Astrocyte (in vitro differentiated cells and primary cell): ENCODE results near the gene CEACAM16. TPM values are rescaled to one million over a fixed set of nuclear protein-coding genes. Genes with fewer than 3 reads are reported as not detected.

ENCODE experiments used
- DNase-seq: peaks from one replicate; pipeline ENCODE4 v3.0.0-alpha.2; 2010; ENCODE audit warnings: low read depth
- FAIRE-seq: peaks from 2 replicates; lab custom pipeline; 2011; peaks lifted over from hg19 to GRCh38; lab: Jason Lieb, UNC
- H2AFZ ChIP-seq: 2 replicates; pipeline ENCODE4 v1.6.0; 2012; ENCODE audit warnings: low read depth, low read length, inconsistent platforms
- H3K27ac ChIP-seq: 2 replicates; pipeline ENCODE4 v1.5.1; 2011; ENCODE audit warnings: low read depth, low read length, inconsistent platforms
- H3K27me3 ChIP-seq: 2 replicates; pipeline ENCODE4 v1.6.0; 2011; ENCODE audit warnings: low read length, inconsistent platforms; ENCODE audit not compliant: insufficient read depth
- H3K36me3 ChIP-seq: 2 replicates; pipeline ENCODE4 v1.5.1; 2011; ENCODE audit warnings: low read length, inconsistent platforms; ENCODE audit not compliant: insufficient read depth
- H3K4me1 ChIP-seq: 2 replicates; pipeline ENCODE4 v1.5.1; 2011; ENCODE audit warnings: low read length, inconsistent platforms; ENCODE audit not compliant: insufficient read depth
- H3K4me2 ChIP-seq: 2 replicates; pipeline ENCODE4 v1.6.0; 2012; ENCODE audit warnings: low read length, inconsistent platforms
- H3K4me3 ChIP-seq: 2 replicates; pipeline ENCODE4 v1.5.1; 2011; ENCODE audit warnings: low read depth, mild to moderate bottlenecking, low read length, inconsistent platforms; ENCODE audit not compliant: insufficient read depth
- H3K79me2 ChIP-seq: 2 replicates; pipeline ENCODE4 v1.6.0; 2012; ENCODE audit warnings: mild to moderate bottlenecking, low read length, inconsistent platforms; ENCODE audit not compliant: insufficient read depth
- H3K9ac ChIP-seq: 2 replicates; pipeline ENCODE4 v1.6.0; 2012; ENCODE audit warnings: mild to moderate bottlenecking, low read length, inconsistent platforms
- H3K9me3 ChIP-seq: 2 replicates; pipeline ENCODE4 v1.5.1; 2012; ENCODE audit warnings: low read depth, mild to moderate bottlenecking, low read length, inconsistent platforms; ENCODE audit not compliant: insufficient read depth
- H4K20me1 ChIP-seq: 2 replicates; pipeline ENCODE4 v1.6.0; 2012; ENCODE audit warnings: low read length, inconsistent platforms; ENCODE audit not compliant: insufficient read depth
- H3K27ac Mint-ChIP-seq: one replicate; pipeline ENCODE4 v1.8.0; 2021; ENCODE audit warnings: mild to moderate bottlenecking, mixed read lengths; ENCODE audit not compliant: unreplicated experiment
- H3K27me3 Mint-ChIP-seq: one replicate; pipeline ENCODE4 v1.8.0; 2021; ENCODE audit warnings: low read depth, mixed read lengths; ENCODE audit not compliant: unreplicated experiment
- H3K36me3 Mint-ChIP-seq: one replicate; pipeline ENCODE4 v1.8.0; 2021; ENCODE audit warnings: low read depth, mixed read lengths; ENCODE audit not compliant: unreplicated experiment
- H3K4me1 Mint-ChIP-seq: one replicate; pipeline ENCODE4 v1.8.0; 2021; ENCODE audit warnings: low read depth, mixed read lengths; ENCODE audit not compliant: unreplicated experiment
- H3K4me3 Mint-ChIP-seq: one replicate; pipeline ENCODE4 v1.8.0; 2021; ENCODE audit warnings: mild to moderate bottlenecking, moderate library complexity, mixed read lengths; ENCODE audit not compliant: unreplicated experiment
- H3K9me3 Mint-ChIP-seq: one replicate; pipeline ENCODE4 v1.8.0; 2021; ENCODE audit warnings: mild to moderate bottlenecking, mixed read lengths; ENCODE audit not compliant: unreplicated experiment
- CTCF ChIP-seq: IDR thresholded peaks from 2 replicates; pipeline ENCODE4 v1.5.1; 2011; ENCODE audit warnings: low read depth, mild to moderate bottlenecking, inconsistent platforms, low read length, moderate library complexity; ENCODE audit not compliant: insufficient read depth
- EZH2 ChIP-seq: IDR thresholded peaks from 2 replicates; pipeline ENCODE4 v1.6.1; 2012; ENCODE audit warnings: mild to moderate bottlenecking, low read length, inconsistent platforms; ENCODE audit not compliant: insufficient read depth
- total RNA-seq: library from RNA; stranded (reverse); gene quantifications from 2 replicates; pipeline ENCODE4 v1.2.1, GENCODE V29; 2021

CEACAM16 gene
- total RNA-seq, 1 donor from 2014 or later = 0.14 TPM

GRCh38 chr19:44737238-44738071 is 38.5 kb downstream of the CEACAM16 start:
- peaks cover 33% of the 10 kb centered on the region for H3K4me1 ChIP-seq
- H3K4me3 ChIP-seq = no peak overlapping the region
- no peak overlapping the region for H2AFZ ChIP-seq
- Mint-ChIP-seq H3K4me3 (no peak overlapping the region), H3K27ac (no peak overlapping the region), H3K27me3 (peaks cover 3% of the 10 kb centered on the region), H3K9me3 (no peaks in the 10 kb centered on the region), H3K4me1 (peaks cover 7% of the 10 kb centered on the region), H3K36me3 (no peaks in the 10 kb centered on the region)
- H4K20me1 ChIP-seq = no peaks in the 10 kb centered on the region
- H3K27ac ChIP-seq = peak overlapping the region; percentile 67
- H3K27me3 ChIP-seq = no peaks in the 10 kb centered on the region
- no peak for FAIRE-seq
- H3K79me2 ChIP-seq = no peaks in the 10 kb centered on the region
- no peaks in the 10 kb centered on the region for H3K9me3 ChIP-seq
- DNase-seq = peak; percentile 82
- H3K36me3 ChIP-seq = no peaks in the 10 kb centered on the region
- H3K9ac ChIP-seq = peak overlapping the region; percentile 43
- TF ChIP-seq EZH2 (no peak), CTCF (no peak)
- H3K4me2 ChIP-seq = peak overlapping the region; percentile 17

- H3K27me3 Mint-ChIP-seq = peaks cover 3% of the 10 kb centered on the region
- no peaks in the 10 kb centered on the region for H3K36me3 Mint-ChIP-seq
- no peak for DNase-seq
Observed at GRCh38 chr19:44738136-44738535, 39.2 kb downstream of the CEACAM16 start.

More at GRCh38 chr19:44738136-44738535, 39.2 kb downstream of the CEACAM16 start:
- Histone ChIP-seq H3K4me2 (no peak overlapping the region), H3K36me3 (no peaks in the 10 kb centered on the region), H3K4me1 (peaks cover 38% of the 10 kb centered on the region), H4K20me1 (no peaks in the 10 kb centered on the region), H3K27ac (peak overlapping the region; percentile 67), H3K4me3 (no peak overlapping the region), H3K27me3 (no peaks in the 10 kb centered on the region), H3K9me3 (no peaks in the 10 kb centered on the region), H2AFZ (no peak overlapping the region), H3K79me2 (no peaks in the 10 kb centered on the region), H3K9ac (peak overlapping the region; percentile 43)
- peaks cover 14% of the 10 kb centered on the region for H3K4me1 Mint-ChIP-seq
- FAIRE-seq = no peak
- no peak overlapping the region for H3K27ac Mint-ChIP-seq
- H3K4me3 Mint-ChIP-seq = no peak overlapping the region
- no peak for TF ChIP-seq EZH2
- TF ChIP-seq CTCF = no peak
- H3K9me3 Mint-ChIP-seq = no peaks in the 10 kb centered on the region
